ENCODE results near the gene TCF4. TPM values are rescaled to one million over a fixed set of nuclear protein-coding genes. Genes with fewer than 3 reads are reported as not detected.

Gene TCF4
- total RNA-seq, 1 donor from 2014 or later: 199 TPM

DNA sequence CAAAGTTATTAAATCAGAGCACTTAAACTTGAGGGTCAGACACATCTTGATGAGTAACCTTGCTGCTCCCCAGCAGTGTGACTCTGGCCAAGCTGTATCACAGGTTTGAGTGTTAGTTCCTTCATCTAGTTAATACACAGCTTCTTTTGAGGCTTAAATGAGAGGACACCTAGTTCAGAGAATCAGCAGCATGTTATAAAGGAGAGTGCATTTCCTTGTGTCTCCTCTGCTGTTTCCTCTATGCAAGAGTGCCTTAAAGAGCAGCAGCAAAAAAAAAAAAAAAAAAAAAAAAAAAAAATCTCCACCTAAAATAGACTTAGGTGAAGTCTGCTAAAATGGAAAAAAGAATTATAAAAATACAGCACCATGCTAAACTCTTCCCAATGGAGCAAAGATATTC, 261.9 kb downstream of the TCF4 start:
- peaks cover 7% of the 10 kb centered on the region for H3K27me3 Mint-ChIP-seq (ENCODE audit: unreplicated experiment)
- peaks cover 16% of the 10 kb centered on the region for H3K9me3 Mint-ChIP-seq (ENCODE audit: unreplicated experiment)

GRCh38 chr18:55324166-55324565, 263.8 kb downstream of the TCF4 start:
- peaks cover 38% of the 10 kb centered on the region for H3K4me1 Mint-ChIP-seq (ENCODE audit: low read depth, unreplicated experiment)
- no peak for DNase-seq
- H3K36me3 Mint-ChIP-seq (ENCODE audit: unreplicated experiment): no peaks in the 10 kb centered on the region
- peaks cover 23% of the 10 kb centered on the region for H3K9me3 Mint-ChIP-seq (ENCODE audit: unreplicated experiment)
- TF ChIP-seq, protein P1, sequence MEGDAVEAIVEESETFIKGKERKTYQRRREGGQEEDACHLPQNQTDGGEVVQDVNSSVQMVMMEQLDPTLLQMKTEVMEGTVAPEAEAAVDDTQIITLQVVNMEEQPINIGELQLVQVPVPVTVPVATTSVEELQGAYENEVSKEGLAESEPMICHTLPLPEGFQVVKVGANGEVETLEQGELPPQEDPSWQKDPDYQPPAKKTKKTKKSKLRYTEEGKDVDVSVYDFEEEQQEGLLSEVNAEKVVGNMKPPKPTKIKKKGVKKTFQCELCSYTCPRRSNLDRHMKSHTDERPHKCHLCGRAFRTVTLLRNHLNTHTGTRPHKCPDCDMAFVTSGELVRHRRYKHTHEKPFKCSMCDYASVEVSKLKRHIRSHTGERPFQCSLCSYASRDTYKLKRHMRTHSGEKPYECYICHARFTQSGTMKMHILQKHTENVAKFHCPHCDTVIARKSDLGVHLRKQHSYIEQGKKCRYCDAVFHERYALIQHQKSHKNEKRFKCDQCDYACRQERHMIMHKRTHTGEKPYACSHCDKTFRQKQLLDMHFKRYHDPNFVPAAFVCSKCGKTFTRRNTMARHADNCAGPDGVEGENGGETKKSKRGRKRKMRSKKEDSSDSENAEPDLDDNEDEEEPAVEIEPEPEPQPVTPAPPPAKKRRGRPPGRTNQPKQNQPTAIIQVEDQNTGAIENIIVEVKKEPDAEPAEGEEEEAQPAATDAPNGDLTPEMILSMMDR (IDR thresholded peaks at IDR 0.05; ENCODE audit: partially characterized antibody, unreplicated experiment): no peak
- peak overlapping the region; percentile 14 for H3K4me3 Mint-ChIP-seq (ENCODE audit: unreplicated experiment)
- peak overlapping the region; percentile 87 for H3K27ac Mint-ChIP-seq (ENCODE audit: unreplicated experiment)
- H3K27me3 Mint-ChIP-seq (ENCODE audit: unreplicated experiment): peaks cover 9% of the 10 kb centered on the region

More for the DNA sequence above, 261.9 kb downstream of the TCF4 start:
- Mint-ChIP-seq H3K4me1 (ENCODE audit: low read depth, unreplicated experiment) (peaks cover 34% of the 10 kb centered on the region), H3K4me3 (ENCODE audit: unreplicated experiment) (no peak overlapping the region), H3K27ac (ENCODE audit: unreplicated experiment) (peak overlapping the region; percentile 22), H3K36me3 (ENCODE audit: unreplicated experiment) (no peaks in the 10 kb centered on the region)
- DNase-seq: no peak
- TF ChIP-seq, protein P1 (IDR thresholded peaks at IDR 0.05; ENCODE audit: partially characterized antibody, unreplicated experiment): no peak

GRCh38 chr18:55323051-55323994, 264.7 kb downstream of the TCF4 start:
- H3K27me3 Mint-ChIP-seq (ENCODE audit: unreplicated experiment): peaks cover 9% of the 10 kb centered on the region
- H3K9me3 Mint-ChIP-seq (ENCODE audit: unreplicated experiment): peaks cover 23% of the 10 kb centered on the region
- peak overlapping the region; percentile 85 for H3K4me3 Mint-ChIP-seq (ENCODE audit: unreplicated experiment)
- DNase-seq: no peak
- TF ChIP-seq, protein P1 (IDR thresholded peaks at IDR 0.05; ENCODE audit: partially characterized antibody, unreplicated experiment): no peak
- H3K27ac Mint-ChIP-seq (ENCODE audit: unreplicated experiment): peak overlapping the region; percentile 87
- H3K4me1 Mint-ChIP-seq (ENCODE audit: low read depth, unreplicated experiment): peaks cover 43% of the 10 kb centered on the region
- H3K36me3 Mint-ChIP-seq (ENCODE audit: unreplicated experiment): no peaks in the 10 kb centered on the region

GRCh38 chr18:55322178-55322735, 265.7 kb downstream of the TCF4 start:
- TF ChIP-seq, protein P1 (IDR thresholded peaks at IDR 0.05; ENCODE audit: partially characterized antibody, unreplicated experiment): no peak

More at GRCh38 chr18:55322178-55322735, 265.7 kb downstream of the TCF4 start:
- Mint-ChIP-seq H3K9me3 (ENCODE audit: unreplicated experiment) (peaks cover 23% of the 10 kb centered on the region), H3K4me1 (ENCODE audit: low read depth, unreplicated experiment) (peaks cover 42% of the 10 kb centered on the region), H3K27ac (ENCODE audit: unreplicated experiment) (peak overlapping the region; percentile 99), H3K4me3 (ENCODE audit: unreplicated experiment) (peak overlapping the region; percentile 98), H3K27me3 (ENCODE audit: unreplicated experiment) (peaks cover 9% of the 10 kb centered on the region), H3K36me3 (ENCODE audit: unreplicated experiment) (no peaks in the 10 kb centered on the region)
- DNase-seq: peak; percentile 71
